Neutrophil (primary cell): ENCODE results near the gene ZNF180.

ENCODE experiments used
- H3K27ac ChIP-seq: fragments of 200-600 bp; sonication (generic); 2 replicates; pipeline ENCODE4 v1.5.1; 2016; ENCODE audit warnings: mild to moderate bottlenecking, moderate library complexity
- H3K27me3 ChIP-seq: fragments of 200-600 bp; sonication (generic); 2 replicates; pipeline ENCODE4 v1.6.0; 2016; ENCODE audit warnings: mild to moderate bottlenecking
- H3K36me3 ChIP-seq: fragments of 200-600 bp; sonication (generic); 2 replicates; pipeline ENCODE4 v1.5.1; 2017
- H3K4me1 ChIP-seq, 2 experiments: fragments of 200-600 bp in 1 of 2; sonication (generic) in 1 of 2; 1 replicate in 1 of 2; 2 replicates in 1 of 2; pipeline versions ENCODE4 v1.5.1 to v1.6.1; 2013 to 2016; ENCODE audit warnings: low read depth in 1 of 2, low read length in 1 of 2, mild to moderate bottlenecking in 1 of 2, moderate library complexity in 1 of 2; ENCODE audit not compliant: control insufficient read depth in 1 of 2, insufficient read depth in 1 of 2
- H3K4me3 ChIP-seq, 2 experiments: fragments of 200-600 bp in 1 of 2; sonication (generic) in 1 of 2; 1 replicate in 1 of 2; 2 replicates in 1 of 2; pipeline ENCODE4 v1.5.1; 2013 to 2016; ENCODE audit warnings: low read depth in 1 of 2, low read length in 1 of 2, mild to moderate bottlenecking in 1 of 2, moderate library complexity in 1 of 2
- H3K9me3 ChIP-seq: fragments of 200-600 bp; sonication (generic); 2 replicates; pipeline ENCODE4 v1.5.1; 2016
- TF ChIP-seq, protein P1 (sequence below): fragments of 200-600 bp; sonication (generic); IDR thresholded peaks from 2 replicates; pipeline ENCODE4 v1.5.1; 2016; ENCODE audit warnings: antibody characterized with exemption

ZNF180 gene

DNA sequence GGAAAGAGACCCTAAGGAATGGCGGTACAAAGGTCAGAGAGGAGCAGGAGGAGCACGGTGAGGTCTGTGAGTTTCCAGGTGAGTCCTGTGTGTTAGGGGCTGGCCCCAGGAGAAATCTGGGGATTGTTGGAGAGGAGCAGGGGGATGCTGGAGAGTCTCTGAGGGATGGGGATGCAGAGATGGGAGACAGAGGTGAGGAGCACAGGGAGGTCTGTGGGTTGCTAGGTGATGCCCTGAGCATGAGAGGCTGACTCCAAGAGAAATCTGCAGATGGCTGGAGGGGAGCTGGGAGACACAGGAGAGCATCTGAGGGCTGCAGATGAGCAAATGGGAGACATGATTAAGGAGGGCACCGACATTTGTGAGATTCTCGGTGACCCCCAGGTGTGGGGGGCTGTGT, 48.0 kb downstream of the ZNF180 start:
- H3K4me1 ChIP-seq = peaks cover 7 to 10% of the 10 kb centered on the region in 2 experiments
- peaks cover 31% of the 10 kb centered on the region for H3K9me3 ChIP-seq
- TF ChIP-seq, protein P1, sequence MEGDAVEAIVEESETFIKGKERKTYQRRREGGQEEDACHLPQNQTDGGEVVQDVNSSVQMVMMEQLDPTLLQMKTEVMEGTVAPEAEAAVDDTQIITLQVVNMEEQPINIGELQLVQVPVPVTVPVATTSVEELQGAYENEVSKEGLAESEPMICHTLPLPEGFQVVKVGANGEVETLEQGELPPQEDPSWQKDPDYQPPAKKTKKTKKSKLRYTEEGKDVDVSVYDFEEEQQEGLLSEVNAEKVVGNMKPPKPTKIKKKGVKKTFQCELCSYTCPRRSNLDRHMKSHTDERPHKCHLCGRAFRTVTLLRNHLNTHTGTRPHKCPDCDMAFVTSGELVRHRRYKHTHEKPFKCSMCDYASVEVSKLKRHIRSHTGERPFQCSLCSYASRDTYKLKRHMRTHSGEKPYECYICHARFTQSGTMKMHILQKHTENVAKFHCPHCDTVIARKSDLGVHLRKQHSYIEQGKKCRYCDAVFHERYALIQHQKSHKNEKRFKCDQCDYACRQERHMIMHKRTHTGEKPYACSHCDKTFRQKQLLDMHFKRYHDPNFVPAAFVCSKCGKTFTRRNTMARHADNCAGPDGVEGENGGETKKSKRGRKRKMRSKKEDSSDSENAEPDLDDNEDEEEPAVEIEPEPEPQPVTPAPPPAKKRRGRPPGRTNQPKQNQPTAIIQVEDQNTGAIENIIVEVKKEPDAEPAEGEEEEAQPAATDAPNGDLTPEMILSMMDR = no peak
- no peak overlapping the region for H3K4me3 ChIP-seq
- H3K36me3 ChIP-seq = no peaks in the 10 kb centered on the region
- H3K27me3 ChIP-seq = peaks cover 16% of the 10 kb centered on the region
- no peak overlapping the region for H3K27ac ChIP-seq

DNA sequence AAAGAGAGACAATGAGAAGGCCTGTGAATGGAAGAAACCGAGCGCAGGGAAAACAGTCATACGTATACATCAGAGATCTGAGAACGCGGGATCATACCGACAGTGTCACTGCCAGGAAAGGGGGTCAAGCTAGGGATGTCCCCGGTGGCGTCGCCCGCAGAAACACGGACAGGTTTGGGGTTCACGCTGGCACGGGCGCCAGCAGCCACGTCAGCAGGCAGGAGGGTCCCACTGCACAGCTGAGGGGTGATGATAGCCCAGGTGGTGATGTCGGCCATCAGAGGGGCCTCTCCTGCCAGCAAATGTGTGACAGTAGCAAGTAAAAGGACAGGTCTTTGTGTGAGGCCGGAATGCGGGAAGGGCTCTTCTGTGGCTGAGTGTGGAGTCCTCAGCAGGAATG, 48.6 kb downstream of the ZNF180 start:
- H3K9me3 ChIP-seq = peaks cover 31% of the 10 kb centered on the region
- TF ChIP-seq, protein P1 = no peak
- no peak overlapping the region for H3K27ac ChIP-seq
- H3K27me3 ChIP-seq = peaks cover 18% of the 10 kb centered on the region
- H3K4me1 ChIP-seq = peaks cover 7 to 10% of the 10 kb centered on the region in 2 experiments
- H3K36me3 ChIP-seq = no peaks in the 10 kb centered on the region
- H3K4me3 ChIP-seq = no peak overlapping the region

DNA sequence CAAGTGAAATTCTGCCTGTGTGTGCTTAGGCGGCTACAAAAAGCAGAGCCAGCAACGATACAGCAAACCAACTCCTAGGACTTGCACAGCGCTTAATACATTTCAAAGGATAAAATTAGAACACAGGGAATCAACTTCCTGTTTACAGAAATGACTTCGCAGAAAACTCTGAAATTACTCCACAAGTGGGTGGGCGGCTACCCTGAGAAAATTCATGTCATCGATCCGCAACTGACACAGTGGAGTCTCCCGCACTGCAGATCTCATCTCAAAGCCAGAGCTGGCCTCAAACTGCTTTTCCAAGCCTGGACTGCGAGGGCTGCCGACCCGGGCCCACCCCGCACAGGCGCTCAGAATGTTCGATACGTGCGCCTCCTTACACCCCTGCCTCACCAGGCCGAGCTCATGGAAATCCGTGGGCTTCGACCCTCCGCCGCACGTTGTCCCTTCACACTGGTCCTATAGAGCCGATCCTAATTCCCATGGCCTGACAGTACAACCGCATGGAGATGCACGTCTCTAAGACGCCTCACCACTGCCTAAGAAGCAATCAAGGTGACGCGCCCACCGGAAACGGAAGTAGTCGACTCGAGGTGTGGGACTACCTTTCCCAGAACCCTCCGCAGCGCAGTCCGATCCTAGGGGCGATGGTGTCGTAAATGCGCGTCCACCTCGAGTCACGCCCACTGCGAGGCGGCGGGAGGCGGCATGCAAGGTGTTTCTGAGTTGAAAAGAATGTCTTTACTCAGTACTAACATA, 52.2 kb downstream of the ZNF180 start, which contains the start of gene ZNF229:
TSS of gene ZNF229 (minus strand) at position 557 of the 759 bp plus-strand sequence. CDS start 5,625 bp downstream, outside the sequence.
- peaks cover 29% of the 10 kb centered on the region for H3K9me3 ChIP-seq
- peak within 1 kb of the TSS; percentile 47 to 49 for H3K4me3 ChIP-seq
- no peak within 1 kb of the TSS for H3K27ac ChIP-seq
- H3K36me3 ChIP-seq = no peaks in the 10 kb centered on the region
- H3K4me1 ChIP-seq = peaks cover 7 to 10% of the 10 kb centered on the region in 2 experiments
- H3K27me3 ChIP-seq = peaks cover 18% of the 10 kb centered on the region
- TF ChIP-seq, protein P1 = no peak

DNA sequence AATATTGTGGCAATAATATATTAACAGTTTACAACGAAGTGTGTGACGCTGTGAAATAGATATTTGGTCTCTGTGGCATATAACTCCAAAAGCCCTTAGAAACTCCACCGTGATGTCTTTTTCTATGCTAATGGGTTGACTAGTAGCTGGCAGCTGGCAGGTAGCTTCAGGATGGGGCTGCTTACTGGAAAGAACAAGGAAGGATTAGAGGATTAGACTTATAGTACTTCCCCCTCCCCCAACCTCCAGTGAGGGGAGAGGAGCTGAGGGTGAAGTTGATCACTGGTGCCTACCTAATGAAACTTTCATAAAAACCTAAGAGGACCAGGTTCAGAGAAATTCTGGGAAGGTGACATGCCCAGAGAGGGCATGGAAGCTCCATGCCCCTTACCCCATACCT, 61.9 kb downstream of the ZNF180 start:
- H3K4me1 ChIP-seq = no peaks in the 10 kb centered on the region
- H3K27ac ChIP-seq = no peak overlapping the region
- H3K27me3 ChIP-seq = no peaks in the 10 kb centered on the region
- H3K36me3 ChIP-seq = no peaks in the 10 kb centered on the region
- peaks cover 12% of the 10 kb centered on the region for H3K9me3 ChIP-seq
- no peak overlapping the region for H3K4me3 ChIP-seq
- TF ChIP-seq, protein P1 = no peak

DNA sequence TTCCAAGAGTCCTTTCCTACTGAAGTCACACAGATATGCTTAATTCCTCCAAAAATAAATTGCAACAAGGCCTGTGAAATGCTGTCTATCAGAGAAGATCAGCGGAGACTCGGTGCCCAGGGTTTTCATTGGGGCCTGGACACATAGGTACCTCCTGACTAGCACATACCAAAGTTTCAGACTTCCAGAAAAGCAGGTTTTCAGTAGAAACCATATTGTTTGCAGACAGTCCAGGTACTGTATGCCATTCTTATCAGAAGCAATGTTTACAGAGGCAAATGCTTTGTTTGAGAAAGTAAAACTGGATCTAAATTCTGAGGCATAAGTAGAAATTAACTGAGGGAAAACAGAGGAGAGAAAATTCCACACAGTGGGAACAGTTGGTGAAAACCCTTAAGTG, 64.9 kb downstream of the ZNF180 start:
- peaks cover 23% of the 10 kb centered on the region for H3K9me3 ChIP-seq
- TF ChIP-seq, protein P1 = no peak
- no peaks in the 10 kb centered on the region for H3K36me3 ChIP-seq
- no peak overlapping the region for H3K27ac ChIP-seq
- H3K4me3 ChIP-seq = no peak overlapping the region
- no peaks in the 10 kb centered on the region for H3K27me3 ChIP-seq
- no peaks in the 10 kb centered on the region for H3K4me1 ChIP-seq
